Nephron (organoid): Measurements from ENCODE around the gene PIGU.
A peak's percentile ranks its signal among the peaks of the same experiment; 100 is the strongest.

Experiments
- H3K27ac Mint-ChIP-seq, 3 experiments: 2 replicates each; pipeline ENCODE4 v1.8.0; 2020; ENCODE audit warnings: mixed read lengths in 3 of 3, mild to moderate bottlenecking in 2 of 3, moderate library complexity in 1 of 3
- H3K27me3 Mint-ChIP-seq: 2 replicates; pipeline ENCODE4 v1.8.0; 2021; ENCODE audit warnings: low read depth, mild to moderate bottlenecking, moderate library complexity, mixed read lengths
- H3K36me3 Mint-ChIP-seq: 2 replicates; pipeline ENCODE4 v1.8.0; 2020; ENCODE audit warnings: low read depth, mixed read lengths
- H3K4me1 Mint-ChIP-seq: 2 replicates; pipeline ENCODE4 v1.8.0; 2020; ENCODE audit warnings: mixed read lengths
- H3K4me3 Mint-ChIP-seq, 3 experiments: 2 replicates each; pipeline ENCODE4 v1.8.0; 2020; ENCODE audit warnings: mild to moderate bottlenecking in 3 of 3, mixed read lengths in 3 of 3, moderate library complexity in 2 of 3
- H3K9me3 Mint-ChIP-seq: 2 replicates; pipeline ENCODE4 v1.8.0; 2020; ENCODE audit warnings: mixed read lengths
- TF ChIP-seq, protein P1 (sequence below), 3 experiments: fragments of 200-600 bp; sonication (generic); IDR thresholded peaks; one replicate each; pipeline ENCODE4 v1.5.0; 2021; ENCODE audit warnings: antibody characterized with exemption in 3 of 3; ENCODE audit not compliant: unreplicated experiment in 3 of 3

The PIGU gene

GRCh38 chr20:34537651-34538050, 139.2 kb downstream of the PIGU start:
- Mint-ChIP-seq H3K27ac (no peak overlapping the region), H3K4me3 (no peak overlapping the region), H3K27me3 (no peaks in the 10 kb centered on the region), H3K4me1 (no peaks in the 10 kb centered on the region), H3K36me3 (peaks cover 61% of the 10 kb centered on the region), H3K9me3 (no peaks in the 10 kb centered on the region)
- TF ChIP-seq, protein P1, sequence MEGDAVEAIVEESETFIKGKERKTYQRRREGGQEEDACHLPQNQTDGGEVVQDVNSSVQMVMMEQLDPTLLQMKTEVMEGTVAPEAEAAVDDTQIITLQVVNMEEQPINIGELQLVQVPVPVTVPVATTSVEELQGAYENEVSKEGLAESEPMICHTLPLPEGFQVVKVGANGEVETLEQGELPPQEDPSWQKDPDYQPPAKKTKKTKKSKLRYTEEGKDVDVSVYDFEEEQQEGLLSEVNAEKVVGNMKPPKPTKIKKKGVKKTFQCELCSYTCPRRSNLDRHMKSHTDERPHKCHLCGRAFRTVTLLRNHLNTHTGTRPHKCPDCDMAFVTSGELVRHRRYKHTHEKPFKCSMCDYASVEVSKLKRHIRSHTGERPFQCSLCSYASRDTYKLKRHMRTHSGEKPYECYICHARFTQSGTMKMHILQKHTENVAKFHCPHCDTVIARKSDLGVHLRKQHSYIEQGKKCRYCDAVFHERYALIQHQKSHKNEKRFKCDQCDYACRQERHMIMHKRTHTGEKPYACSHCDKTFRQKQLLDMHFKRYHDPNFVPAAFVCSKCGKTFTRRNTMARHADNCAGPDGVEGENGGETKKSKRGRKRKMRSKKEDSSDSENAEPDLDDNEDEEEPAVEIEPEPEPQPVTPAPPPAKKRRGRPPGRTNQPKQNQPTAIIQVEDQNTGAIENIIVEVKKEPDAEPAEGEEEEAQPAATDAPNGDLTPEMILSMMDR (IDR thresholded peaks at IDR 0.05; ENCODE audit: unreplicated experiment in 3 of 3), result no peak

DNA sequence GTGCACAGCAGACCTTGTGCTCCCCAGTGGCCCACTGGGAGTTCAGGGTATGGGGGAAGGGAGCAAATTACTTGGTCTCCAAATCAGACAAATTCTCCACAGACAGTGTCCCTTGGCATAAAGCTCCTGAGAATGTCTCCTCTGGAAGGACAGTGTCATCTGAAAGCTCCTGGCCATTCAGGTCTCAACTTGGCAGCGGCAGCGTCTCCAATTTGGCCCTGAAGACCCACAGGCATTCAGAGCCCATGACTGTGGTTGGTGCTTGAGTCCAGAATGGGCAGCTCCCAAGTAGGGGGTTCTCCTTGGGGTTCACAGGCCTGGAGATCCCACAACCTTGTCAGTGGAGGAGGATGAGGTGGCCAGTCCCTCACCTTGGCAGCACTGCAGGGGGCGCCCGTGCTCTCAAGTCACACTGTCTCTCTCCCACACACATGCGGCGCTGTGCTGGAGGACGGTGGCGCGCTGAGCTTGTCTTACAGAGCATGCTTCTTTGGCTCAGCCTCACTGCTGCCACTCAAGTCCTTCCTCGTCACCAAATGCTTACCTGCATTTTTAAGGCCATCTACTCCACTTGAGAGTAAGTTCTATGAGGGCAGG, 140.0 kb downstream of the PIGU start:
- no peak overlapping the region for H3K27ac Mint-ChIP-seq
- TF ChIP-seq, protein P1 (IDR thresholded peaks at IDR 0.05; ENCODE audit: unreplicated experiment in 3 of 3), result peak in 2 of 3 experiments; percentile 17 to 26
- no peak overlapping the region for H3K4me3 Mint-ChIP-seq
- peaks cover 61% of the 10 kb centered on the region for H3K36me3 Mint-ChIP-seq
- no peaks in the 10 kb centered on the region for H3K4me1 Mint-ChIP-seq
- no peaks in the 10 kb centered on the region for H3K27me3 Mint-ChIP-seq
- H3K9me3 Mint-ChIP-seq, result no peaks in the 10 kb centered on the region

DNA sequence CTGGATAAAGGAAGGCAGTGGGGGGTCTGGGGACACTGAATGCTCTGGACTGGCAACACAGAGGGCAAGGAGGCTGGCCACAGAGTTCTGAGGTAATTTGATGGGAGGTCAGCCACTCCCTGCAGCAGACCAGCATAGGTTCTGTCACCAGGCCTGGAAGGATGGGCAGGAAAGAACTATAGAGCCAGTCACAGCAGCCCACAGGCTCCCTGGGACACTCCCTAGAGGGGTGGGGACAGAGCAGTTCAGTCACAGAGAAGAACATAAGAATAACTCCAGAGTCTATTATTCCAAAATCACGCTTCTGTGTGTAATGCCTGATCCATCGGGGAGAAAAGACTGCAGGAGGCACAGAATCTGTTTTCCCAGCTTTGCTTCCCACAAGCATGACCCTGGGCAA, 141.0 kb downstream of the PIGU start:
- Mint-ChIP-seq H3K4me1 (no peaks in the 10 kb centered on the region), H3K4me3 (no peak overlapping the region), H3K27me3 (no peaks in the 10 kb centered on the region), H3K27ac (no peak overlapping the region), H3K9me3 (no peaks in the 10 kb centered on the region), H3K36me3 (peaks cover 60% of the 10 kb centered on the region)
- TF ChIP-seq, protein P1 (IDR thresholded peaks at IDR 0.05; ENCODE audit: unreplicated experiment in 3 of 3), result no peak

DNA sequence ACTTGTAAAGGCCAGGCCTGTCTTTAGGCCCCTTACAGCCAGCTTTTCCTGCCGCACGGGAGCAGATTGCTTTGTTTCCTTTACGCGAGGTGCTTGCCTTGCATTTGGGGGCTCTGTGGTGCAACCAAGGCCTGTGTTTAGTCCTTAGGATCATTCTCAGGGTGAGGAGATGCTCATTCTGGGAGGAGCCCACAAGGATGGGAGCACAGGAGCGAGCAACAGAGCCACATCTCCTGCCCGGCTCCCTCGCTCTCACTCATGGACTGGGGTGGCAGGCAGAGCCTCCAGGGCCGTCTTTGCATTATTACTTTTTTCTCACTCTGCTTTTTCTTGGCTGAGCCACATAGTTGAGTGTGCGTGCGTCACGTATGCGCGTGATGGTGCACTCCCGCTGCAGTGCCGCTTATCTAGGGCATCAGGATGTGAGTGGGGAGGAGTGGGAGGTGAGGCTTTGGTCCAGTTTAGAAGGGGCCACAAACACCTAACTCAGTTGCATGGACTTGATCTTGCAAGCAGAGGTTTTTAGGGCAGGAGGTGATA, 141.5 kb downstream of the PIGU start:
- Mint-ChIP-seq H3K27ac (no peak overlapping the region), H3K36me3 (peaks cover 60% of the 10 kb centered on the region), H3K4me1 (no peaks in the 10 kb centered on the region), H3K4me3 (no peak overlapping the region), H3K27me3 (no peaks in the 10 kb centered on the region), H3K9me3 (no peaks in the 10 kb centered on the region)
- TF ChIP-seq, protein P1 (IDR thresholded peaks at IDR 0.05; ENCODE audit: unreplicated experiment in 3 of 3), result no peak

- peaks cover 55% of the 10 kb centered on the region for H3K36me3 Mint-ChIP-seq
- no peak overlapping the region for H3K4me3 Mint-ChIP-seq
- no peaks in the 10 kb centered on the region for H3K4me1 Mint-ChIP-seq
- H3K27ac Mint-ChIP-seq, result no peak overlapping the region
- TF ChIP-seq, protein P1 (IDR thresholded peaks at IDR 0.05; ENCODE audit: unreplicated experiment in 3 of 3), result no peak
- H3K9me3 Mint-ChIP-seq, result no peaks in the 10 kb centered on the region
- no peaks in the 10 kb centered on the region for H3K27me3 Mint-ChIP-seq
Observed at GRCh38 chr20:34534391-34535165, 142.3 kb downstream of the PIGU start.
